IPS-20b (cell line): ENCODE measurements around the gene NGEF.

Experiments used
- H3K27ac ChIP-seq: one replicate; pipeline ENCODE4 v1.5.1; 2013; ENCODE audit warnings: low read length
- H3K27me3 ChIP-seq: 2 replicates; pipeline ENCODE4 v1.6.1; 2013; ENCODE audit warnings: mild to moderate bottlenecking, low read length, inconsistent platforms; ENCODE audit not compliant: insufficient read depth
- H3K36me3 ChIP-seq: 2 replicates; pipeline ENCODE4 v1.6.1; 2013; ENCODE audit warnings: low read depth, mild to moderate bottlenecking, inconsistent platforms, low read length, moderate library complexity; ENCODE audit not compliant: insufficient read depth
- H3K4me1 ChIP-seq: 2 replicates; pipeline ENCODE4 v1.6.1; 2013; ENCODE audit warnings: mild to moderate bottlenecking, control low read depth, inconsistent platforms, low read length, moderate library complexity; ENCODE audit not compliant: insufficient read depth
- H3K4me3 ChIP-seq: 2 replicates; pipeline ENCODE4 v1.5.1; 2013; ENCODE audit warnings: mild to moderate bottlenecking, low read length, inconsistent platforms
- H3K9ac ChIP-seq: 2 replicates; pipeline ENCODE4 v1.6.1; 2013; ENCODE audit warnings: low read depth, mild to moderate bottlenecking, inconsistent platforms, low read length, moderate library complexity
- H3K9me3 ChIP-seq: 2 replicates; pipeline ENCODE4 v1.6.1; 2013; ENCODE audit warnings: mild to moderate bottlenecking, low read depth, low read length, inconsistent platforms; ENCODE audit not compliant: insufficient read depth

NGEF gene

DNA sequence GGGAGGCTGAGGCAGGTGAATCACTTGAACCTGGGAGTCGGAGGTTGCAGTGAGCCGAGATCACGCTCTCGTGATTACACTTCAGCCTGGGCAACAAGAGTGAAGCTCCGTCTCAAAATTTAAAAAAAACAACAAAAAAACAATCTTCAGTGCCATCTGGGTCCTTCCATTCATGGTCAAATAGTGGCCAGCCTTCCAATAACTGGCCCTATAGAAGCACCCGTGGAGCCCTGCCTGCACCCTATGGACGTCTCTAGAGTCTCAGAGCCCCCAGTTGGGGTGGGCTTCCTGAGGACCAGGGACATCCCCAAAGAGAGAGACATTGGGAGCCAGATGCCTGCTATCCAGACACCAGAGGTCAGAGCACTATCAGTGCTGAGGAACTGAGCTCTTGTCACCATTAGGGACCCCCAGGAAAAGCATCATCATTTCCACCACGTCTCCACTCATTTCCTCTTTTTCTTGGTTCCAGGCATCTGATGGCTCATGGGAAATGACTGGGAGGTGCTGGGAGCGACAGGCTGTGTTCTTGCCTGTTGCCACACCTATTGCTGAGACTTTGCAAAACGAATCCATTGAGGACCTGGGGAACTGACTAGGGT, 28.8 kb upstream of the NGEF start:
- Histone ChIP-seq H3K4me3 (no peak overlapping the region), H3K9me3 (no peaks in the 10 kb centered on the region), H3K27ac (no peak overlapping the region), H3K9ac (no peak overlapping the region), H3K36me3 (no peaks in the 10 kb centered on the region), H3K27me3 (no peaks in the 10 kb centered on the region), H3K4me1 (no peaks in the 10 kb centered on the region)

DNA sequence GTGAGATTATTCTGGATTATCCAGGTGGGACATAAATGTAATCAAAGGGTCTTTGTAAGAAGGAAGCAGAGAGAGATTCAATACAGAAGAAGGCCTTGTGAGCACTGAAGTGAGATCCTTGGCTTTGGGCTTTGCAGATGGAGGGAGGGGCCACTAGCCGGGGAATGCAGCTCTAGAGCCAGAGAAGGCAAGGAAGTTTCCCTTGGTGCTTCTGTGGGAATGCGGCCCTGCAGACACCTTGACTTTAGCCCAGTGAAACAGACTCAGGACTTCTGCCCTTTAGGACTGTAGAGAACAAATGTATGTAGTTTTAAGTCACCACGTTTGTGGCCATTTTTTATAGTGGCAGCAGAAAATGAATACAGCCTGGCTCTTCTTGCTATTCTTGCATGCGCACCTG, 27.5 kb upstream of the NGEF start:
- no peak overlapping the region for H3K27ac ChIP-seq
- no peaks in the 10 kb centered on the region for H3K4me1 ChIP-seq
- H3K9me3 ChIP-seq = peaks cover 3% of the 10 kb centered on the region; the same call in 1 of the 2 replicates
- H3K27me3 ChIP-seq = no peaks in the 10 kb centered on the region
- H3K36me3 ChIP-seq = no peaks in the 10 kb centered on the region
- no peak overlapping the region for H3K4me3 ChIP-seq
- H3K9ac ChIP-seq = no peak overlapping the region

DNA sequence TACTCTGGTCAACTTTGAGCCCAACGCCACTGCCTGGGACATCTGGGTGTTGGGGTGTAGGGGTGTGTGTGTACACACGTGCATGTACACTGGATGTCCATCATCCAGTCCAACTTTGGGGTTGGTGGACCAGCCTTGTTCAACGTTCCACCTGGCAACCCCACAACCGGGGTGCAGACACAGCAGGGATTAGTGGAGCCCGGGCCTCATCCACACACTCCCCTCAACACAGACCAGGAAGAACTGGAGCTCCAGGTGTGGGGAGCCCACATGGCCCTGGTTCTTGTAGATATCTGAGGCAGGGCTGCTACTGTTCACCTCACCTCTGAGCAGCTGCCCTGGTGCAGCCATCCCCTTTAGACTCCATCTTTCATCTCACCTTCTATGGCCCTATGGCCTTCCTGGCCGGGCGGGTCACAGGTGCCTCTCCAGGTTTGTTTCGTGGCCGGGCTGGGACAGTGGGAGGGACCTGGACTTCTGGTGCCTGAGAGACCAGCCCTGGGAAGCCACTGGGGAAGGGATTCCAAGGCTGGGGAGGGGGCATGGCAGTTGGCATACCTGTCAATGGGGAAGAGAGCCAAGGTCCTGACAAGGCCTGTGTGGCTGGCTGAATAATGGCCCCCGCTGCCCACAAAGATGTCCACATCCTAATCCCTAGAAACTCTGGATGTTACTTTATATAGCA, 26.9 kb upstream of the NGEF start:
- no peak overlapping the region for H3K9ac ChIP-seq
- peaks cover 5% of the 10 kb centered on the region; the same call in 1 of the 2 replicates for H3K9me3 ChIP-seq
- H3K27me3 ChIP-seq = no peaks in the 10 kb centered on the region
- H3K36me3 ChIP-seq = no peaks in the 10 kb centered on the region
- no peak overlapping the region for H3K27ac ChIP-seq
- no peaks in the 10 kb centered on the region for H3K4me1 ChIP-seq
- H3K4me3 ChIP-seq = no peak overlapping the region

DNA sequence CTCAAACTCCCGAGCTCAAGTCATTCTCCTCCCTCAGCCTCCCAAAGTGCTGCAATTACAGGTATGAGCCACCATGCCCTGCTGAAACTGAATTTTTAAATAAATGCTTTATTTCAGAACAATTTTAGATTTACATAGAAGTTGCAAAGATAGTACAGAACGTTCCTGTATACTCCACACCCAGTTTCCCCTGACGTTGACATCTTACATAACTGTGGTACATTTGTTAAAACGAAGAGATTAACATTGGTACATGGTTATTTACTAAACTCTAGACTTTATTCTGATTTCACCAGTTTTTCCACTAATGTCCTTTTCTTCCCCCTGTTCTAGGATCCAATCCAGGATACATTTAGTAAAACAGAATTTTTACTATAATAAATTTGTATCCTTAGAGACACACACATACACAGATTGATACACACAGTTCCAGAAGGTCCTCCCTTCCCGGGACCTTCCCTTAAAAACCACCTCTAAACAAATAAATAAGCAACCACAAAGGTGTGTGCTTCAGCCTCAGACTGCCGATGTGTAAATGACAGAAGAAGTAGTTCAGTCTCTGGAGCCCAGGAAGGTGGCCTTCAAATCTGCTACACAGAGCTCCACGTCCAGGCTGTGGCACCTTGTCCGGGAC, 26.3 kb upstream of the NGEF start:
- no peak overlapping the region for H3K9ac ChIP-seq
- no peaks in the 10 kb centered on the region for H3K36me3 ChIP-seq
- peaks cover 5% of the 10 kb centered on the region; the same call in 1 of the 2 replicates for H3K9me3 ChIP-seq
- H3K27ac ChIP-seq = no peak overlapping the region
- H3K4me3 ChIP-seq = no peak overlapping the region
- no peaks in the 10 kb centered on the region for H3K27me3 ChIP-seq
- H3K4me1 ChIP-seq = no peaks in the 10 kb centered on the region

DNA sequence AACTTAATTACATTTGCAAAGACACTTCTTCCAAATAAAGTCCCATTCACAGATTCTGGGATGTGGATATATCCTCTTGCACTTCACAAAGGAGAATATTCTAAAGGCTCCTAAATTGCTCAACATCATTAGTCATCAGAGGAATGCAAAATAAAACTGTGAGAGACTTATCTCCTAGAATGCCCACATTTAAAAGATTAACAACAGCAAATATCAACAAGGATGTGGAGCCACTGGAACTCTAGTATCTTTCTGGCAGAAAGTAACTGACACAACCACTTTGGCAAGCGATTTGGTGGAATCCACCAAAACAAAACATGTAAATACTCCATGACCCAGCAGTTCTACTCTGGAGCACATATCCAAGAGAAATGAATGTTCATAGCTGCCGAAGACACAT, 24.0 kb upstream of the NGEF start:
- H3K4me3 ChIP-seq = no peak overlapping the region

DNA sequence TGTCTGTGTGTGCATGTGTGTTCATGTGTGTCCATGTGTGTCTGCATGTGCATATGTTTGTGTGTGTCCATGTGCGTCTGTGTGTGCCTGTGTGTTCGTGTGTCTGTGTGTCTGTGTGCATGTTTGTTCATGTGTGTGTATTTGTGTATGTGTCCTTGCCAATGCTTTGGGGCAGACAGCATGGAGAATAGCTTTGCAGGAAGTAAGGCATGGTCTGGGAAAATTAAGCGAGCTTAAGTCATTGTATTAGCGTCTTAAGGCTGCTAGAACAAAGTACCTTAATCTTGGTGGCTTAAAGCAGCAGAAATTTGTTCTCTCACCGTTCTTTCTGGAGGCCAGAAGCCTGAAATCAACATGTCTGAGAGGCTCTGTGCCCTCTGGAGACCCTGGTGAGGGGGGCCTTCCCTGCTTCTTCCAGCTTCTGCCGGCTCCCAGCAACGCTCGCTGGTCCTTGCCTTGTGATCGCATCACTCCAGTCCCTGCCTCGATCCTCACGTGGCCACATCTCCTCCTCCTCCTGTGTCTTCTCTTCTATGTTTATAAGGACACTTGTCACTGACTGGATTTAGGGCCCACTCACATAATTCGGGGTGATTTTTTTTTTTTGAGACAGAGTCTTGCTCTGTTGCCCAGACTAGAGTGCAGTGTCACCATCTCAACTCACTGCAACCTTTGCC, 23.2 kb upstream of the NGEF start:
- H3K4me3 ChIP-seq = no peak overlapping the region
- H3K36me3 ChIP-seq = no peaks in the 10 kb centered on the region
- H3K4me1 ChIP-seq = no peaks in the 10 kb centered on the region
- H3K27ac ChIP-seq = no peak overlapping the region
- peaks cover 5% of the 10 kb centered on the region; the same call in 1 of the 2 replicates for H3K9me3 ChIP-seq
- no peak overlapping the region for H3K9ac ChIP-seq
- H3K27me3 ChIP-seq = no peaks in the 10 kb centered on the region

More for the DNA sequence above, 24.0 kb upstream of the NGEF start:
- Histone ChIP-seq H3K36me3 (no peaks in the 10 kb centered on the region), H3K4me1 (no peaks in the 10 kb centered on the region), H3K27me3 (no peaks in the 10 kb centered on the region), H3K9ac (no peak overlapping the region), H3K9me3 (peaks cover 5% of the 10 kb centered on the region; the same call in 1 of the 2 replicates), H3K27ac (no peak overlapping the region)

DNA sequence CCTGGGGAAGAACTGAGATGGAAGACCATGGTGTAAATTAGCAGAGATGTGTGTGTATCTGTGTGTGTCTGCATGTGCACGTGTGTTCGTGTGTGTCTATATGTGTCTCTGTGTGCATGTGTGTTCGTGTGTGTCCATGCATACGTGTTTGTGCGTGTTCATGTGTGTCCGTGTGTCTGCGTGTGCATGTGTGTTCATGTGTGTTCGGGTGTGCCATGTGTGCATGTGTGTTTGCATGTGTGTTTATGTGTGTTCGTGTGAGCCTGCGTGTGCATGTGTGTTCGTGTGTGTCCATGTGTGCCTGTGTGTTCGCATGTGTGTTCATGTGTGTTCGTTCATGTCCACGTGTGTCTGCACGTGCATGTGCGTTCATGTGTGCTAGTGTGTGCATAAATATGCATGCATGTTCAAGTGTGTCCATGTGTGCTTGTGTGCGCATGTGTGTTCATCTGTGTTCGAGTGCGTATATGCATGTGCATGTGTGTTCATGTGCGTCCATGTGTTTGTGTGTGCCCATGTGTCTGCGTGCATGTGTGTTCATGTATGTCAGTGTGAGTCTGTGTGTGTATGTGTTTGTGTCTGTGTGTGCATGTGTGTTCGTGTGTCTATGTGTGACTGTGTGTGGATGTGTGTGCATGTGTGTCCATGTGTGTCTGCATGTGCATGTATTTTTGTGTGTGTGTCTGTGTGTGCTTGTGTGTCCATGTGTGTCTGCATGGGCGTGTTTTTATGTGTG, 22.5 kb upstream of the NGEF start:
- Histone ChIP-seq H3K27ac (no peak overlapping the region), H3K36me3 (no peaks in the 10 kb centered on the region), H3K4me3 (no peak overlapping the region), H3K4me1 (no peaks in the 10 kb centered on the region), H3K9me3 (peaks cover 5% of the 10 kb centered on the region; the same call in 1 of the 2 replicates), H3K27me3 (no peaks in the 10 kb centered on the region), H3K9ac (no peak overlapping the region)

DNA sequence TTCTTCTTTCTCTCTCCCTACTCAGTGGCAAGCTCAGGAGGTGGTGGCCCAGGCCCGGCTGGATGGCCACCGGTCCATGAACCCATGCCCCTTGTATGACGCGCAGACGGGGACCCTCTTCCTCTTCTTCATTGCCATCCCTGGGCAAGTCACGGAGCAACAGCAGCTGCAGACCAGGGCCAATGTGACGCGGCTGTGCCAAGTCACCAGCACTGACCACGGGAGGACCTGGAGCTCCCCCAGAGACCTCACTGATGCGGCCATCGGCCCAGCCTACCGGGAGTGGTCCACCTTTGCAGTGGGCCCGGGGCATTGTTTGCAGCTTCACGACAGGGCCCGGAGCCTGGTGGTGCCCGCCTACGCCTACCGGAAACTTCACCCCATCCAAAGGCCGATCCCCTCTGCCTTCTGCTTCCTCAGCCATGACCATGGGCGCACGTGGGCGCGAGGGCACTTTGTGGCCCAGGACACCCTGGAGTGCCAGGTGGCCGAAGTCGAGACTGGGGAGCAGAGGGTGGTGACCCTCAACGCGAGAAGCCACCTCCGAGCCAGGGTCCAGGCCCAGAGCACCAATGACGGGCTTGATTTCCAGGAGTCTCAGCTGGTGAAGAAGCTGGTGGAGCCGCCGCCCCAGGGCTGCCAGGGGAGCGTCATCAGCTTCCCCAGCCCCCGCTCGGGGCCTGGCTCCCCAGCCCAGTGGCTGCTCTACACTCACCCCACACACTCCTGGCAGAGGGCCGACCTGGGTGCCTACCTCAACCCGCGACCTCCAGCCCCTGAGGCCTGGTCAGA, 21.2 kb upstream of the NGEF start:
- no peaks in the 10 kb centered on the region for H3K4me1 ChIP-seq

DNA sequence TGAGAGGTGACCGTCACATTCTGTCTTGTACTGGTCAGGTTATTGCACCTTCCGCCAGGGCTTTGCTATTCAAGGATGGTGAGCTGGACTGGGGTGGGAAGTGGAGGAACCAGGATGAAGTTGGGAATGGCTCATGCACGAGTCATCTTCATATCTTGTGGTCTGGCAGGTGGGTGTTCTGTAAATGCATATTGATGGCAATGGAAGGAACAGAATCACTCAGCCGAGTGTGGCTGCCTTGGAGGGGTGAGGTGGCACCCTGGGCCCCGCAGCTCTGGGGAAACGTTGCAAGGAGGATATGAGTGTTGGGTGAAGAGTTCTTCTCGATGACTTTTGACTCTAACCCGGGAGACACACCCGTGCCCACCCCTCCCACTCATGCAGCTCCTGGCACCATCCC, 20.6 kb upstream of the NGEF start:
- no peaks in the 10 kb centered on the region for H3K4me1 ChIP-seq
- no peaks in the 10 kb centered on the region for H3K36me3 ChIP-seq
- no peak overlapping the region for H3K27ac ChIP-seq
- no peak overlapping the region for H3K4me3 ChIP-seq
- no peaks in the 10 kb centered on the region for H3K27me3 ChIP-seq
- no peak overlapping the region for H3K9ac ChIP-seq
- peaks cover 5% of the 10 kb centered on the region; the same call in 1 of the 2 replicates for H3K9me3 ChIP-seq

More for the DNA sequence above, 21.2 kb upstream of the NGEF start:
- H3K4me3 ChIP-seq = no peak overlapping the region
- no peaks in the 10 kb centered on the region for H3K36me3 ChIP-seq
- peaks cover 5% of the 10 kb centered on the region; the same call in 1 of the 2 replicates for H3K9me3 ChIP-seq
- no peak overlapping the region for H3K9ac ChIP-seq
- no peak overlapping the region for H3K27ac ChIP-seq
- no peaks in the 10 kb centered on the region for H3K27me3 ChIP-seq

DNA sequence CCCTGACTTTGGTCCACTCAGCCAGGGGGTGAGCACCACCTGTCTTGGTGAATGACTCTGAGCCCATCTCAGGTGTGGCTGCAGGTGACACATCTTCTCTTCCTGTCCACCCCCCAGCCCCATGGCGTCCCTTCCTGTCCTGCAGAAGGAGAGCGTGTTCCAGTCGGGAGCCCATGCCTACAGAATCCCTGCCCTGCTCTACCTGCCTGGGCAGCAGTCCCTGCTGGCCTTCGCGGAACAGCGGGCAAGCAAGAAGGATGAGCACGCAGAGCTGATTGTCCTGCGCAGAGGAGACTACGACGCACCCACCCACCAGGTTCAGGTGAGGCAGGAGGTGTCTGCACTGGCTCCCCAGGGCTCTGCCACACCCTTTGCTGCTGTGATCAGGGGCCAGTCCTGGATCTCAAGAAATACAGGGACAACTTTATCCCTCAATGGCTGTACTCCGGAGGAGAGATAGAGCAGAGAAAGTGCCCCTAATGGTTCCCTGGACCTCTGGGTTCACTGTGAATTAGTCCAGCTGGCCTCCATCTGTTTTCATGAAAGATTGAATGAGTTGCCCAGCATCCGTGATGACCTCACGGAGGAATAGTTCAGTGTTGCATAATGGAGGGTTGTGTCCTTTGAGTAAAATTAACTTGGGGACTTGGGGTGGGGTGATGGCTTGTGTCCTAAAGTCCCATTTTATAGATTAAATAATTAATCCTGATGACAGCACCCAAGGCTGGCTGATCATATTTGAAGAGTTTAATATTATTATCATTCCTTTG, 19.7 kb upstream of the NGEF start, which contains the start of gene NEU2:
Gene NEU2 (plus strand): TSS at position 122 of the 770 bp plus-strand sequence. CDS start 0 bp downstream, at position 122.
- Histone ChIP-seq H3K9ac (no peak within 1 kb of the TSS), H3K27ac (no peak within 1 kb of the TSS), H3K36me3 (no peaks in the 10 kb centered on the region), H3K4me1 (no peaks in the 10 kb centered on the region), H3K9me3 (peaks cover 5% of the 10 kb centered on the region; the same call in 1 of the 2 replicates), H3K27me3 (no peaks in the 10 kb centered on the region), H3K4me3 (no peak within 1 kb of the TSS)
